GM12865 (cell line): ENCODE measurements around the gene MEGF9.

Source experiments
- DNase-seq: peaks from one replicate; pipeline ENCODE4 v3.0.0; 2010; ENCODE audit warnings: low read depth
- H3K4me3 ChIP-seq: 2 replicates; pipeline ENCODE4 v1.5.1; 2011; ENCODE audit warnings: mild to moderate bottlenecking, low read depth, low read length, control low read depth
- TF ChIP-seq, protein P1 (sequence below): IDR thresholded peaks from 2 replicates; pipeline ENCODE4 v1.5.1; 2011; ENCODE audit warnings: low read length, control low read depth, low read depth, inconsistent platforms; ENCODE audit not compliant: insufficient read depth; ENCODE audit errors: missing control alignments

MEGF9 gene

GRCh38 chr9:120668399-120668798, 45.9 kb downstream of the MEGF9 start:
- TF ChIP-seq, protein P1, sequence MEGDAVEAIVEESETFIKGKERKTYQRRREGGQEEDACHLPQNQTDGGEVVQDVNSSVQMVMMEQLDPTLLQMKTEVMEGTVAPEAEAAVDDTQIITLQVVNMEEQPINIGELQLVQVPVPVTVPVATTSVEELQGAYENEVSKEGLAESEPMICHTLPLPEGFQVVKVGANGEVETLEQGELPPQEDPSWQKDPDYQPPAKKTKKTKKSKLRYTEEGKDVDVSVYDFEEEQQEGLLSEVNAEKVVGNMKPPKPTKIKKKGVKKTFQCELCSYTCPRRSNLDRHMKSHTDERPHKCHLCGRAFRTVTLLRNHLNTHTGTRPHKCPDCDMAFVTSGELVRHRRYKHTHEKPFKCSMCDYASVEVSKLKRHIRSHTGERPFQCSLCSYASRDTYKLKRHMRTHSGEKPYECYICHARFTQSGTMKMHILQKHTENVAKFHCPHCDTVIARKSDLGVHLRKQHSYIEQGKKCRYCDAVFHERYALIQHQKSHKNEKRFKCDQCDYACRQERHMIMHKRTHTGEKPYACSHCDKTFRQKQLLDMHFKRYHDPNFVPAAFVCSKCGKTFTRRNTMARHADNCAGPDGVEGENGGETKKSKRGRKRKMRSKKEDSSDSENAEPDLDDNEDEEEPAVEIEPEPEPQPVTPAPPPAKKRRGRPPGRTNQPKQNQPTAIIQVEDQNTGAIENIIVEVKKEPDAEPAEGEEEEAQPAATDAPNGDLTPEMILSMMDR = no peak
- no peak for DNase-seq
- no peak overlapping the region for H3K4me3 ChIP-seq

DNA sequence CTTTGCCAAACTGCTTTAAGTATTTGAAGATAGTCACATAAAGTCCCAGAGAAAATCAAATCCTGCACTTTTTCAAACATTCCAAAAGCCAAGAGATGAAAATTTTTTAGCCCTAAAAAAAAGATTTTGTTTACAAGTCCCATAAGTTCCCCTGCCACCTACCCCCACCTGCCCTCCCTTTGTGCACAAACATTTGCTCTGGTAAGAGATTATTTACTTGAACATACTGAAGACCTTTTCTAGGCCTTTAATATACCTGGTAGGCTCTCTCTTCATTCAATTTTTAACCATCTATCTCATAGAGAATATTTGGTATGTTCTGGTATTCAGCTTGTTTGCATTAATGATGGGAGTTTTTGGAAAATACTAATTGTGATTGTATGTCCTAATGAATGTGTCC, 50.3 kb downstream of the MEGF9 start:
- H3K4me3 ChIP-seq = no peak overlapping the region
- no peak for DNase-seq
- TF ChIP-seq, protein P1 = no peak

DNA sequence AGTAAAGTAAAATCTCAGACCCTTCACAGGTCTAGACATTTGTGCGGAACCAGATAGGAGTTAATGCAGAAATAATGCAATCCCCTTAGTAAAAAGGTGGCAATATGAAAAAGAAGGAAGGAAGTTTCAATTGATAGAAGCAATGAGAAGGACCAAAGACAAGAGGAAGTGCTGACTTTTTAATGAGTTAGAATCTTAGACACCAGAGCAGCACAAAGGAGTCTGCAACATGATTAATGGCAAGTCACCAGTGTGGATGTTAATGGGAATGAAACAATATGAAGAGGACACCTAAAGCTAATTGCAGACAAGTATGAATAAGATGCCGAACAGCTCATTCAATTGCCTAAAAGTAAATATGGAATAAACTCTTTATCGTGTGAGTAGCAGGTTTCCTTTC, 50.9 kb downstream of the MEGF9 start:
- no peak for DNase-seq
- no peak overlapping the region for H3K4me3 ChIP-seq
- TF ChIP-seq, protein P1 = no peak

GRCh38 chr9:120662513-120662912, 51.8 kb downstream of the MEGF9 start:
- no peak for DNase-seq
- no peak overlapping the region for H3K4me3 ChIP-seq
- TF ChIP-seq, protein P1 = no peak

DNA sequence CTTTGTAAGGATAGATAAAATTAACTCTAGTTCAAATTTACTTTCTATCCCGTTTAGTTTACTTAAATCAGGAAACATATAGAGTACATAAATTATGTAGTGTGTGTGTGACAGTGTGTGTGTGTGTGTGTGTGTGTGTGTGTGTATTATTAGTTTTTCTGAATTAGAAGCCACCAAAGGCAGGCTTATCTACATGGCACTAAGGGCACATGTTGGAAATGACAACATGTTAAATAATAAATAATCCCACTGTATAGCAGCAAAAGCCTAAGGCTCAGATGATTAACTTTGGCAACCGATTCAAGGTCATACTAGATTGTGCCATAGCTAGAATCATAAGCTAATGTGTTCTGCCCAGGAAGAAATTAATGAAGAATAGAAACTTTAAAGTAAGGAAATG, 54.6 kb downstream of the MEGF9 start:
- TF ChIP-seq, protein P1 = no peak
- H3K4me3 ChIP-seq = no peak overlapping the region
- no peak for DNase-seq

GRCh38 chr9:120659209-120659608, 55.1 kb downstream of the MEGF9 start:
- no peak for DNase-seq
- TF ChIP-seq, protein P1 = no peak

DNA sequence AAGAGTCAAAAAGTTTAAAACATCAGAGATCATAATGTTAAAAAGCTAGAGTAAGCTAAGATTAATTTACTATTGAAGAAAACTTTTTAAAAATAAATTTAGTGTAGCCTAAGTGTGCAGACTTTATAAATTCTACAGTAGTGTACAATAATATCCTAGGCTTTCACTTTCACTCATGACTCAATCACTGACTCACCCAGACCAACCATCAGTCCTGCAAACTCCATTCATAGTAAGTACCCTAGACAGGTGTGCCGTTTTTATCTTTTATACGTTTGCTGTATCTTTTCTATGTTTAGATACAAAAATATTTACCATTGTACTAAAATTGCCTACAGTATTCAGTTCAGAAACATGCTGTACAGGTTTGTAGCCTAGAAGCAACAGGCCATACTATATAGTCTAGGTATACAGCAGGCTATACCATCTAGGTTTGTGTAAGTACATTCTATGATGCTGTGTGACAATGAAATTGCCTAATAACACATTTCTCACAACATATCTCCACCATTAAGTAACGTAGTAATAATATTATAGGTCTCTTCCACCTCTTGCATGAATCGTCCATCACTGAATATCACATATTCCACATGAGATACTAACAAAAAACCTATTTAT, 59.2 kb downstream of the MEGF9 start:
- DNase-seq = peak; percentile 21
- H3K4me3 ChIP-seq = no peak overlapping the region
- TF ChIP-seq, protein P1 = no peak

More at GRCh38 chr9:120659209-120659608, 55.1 kb downstream of the MEGF9 start:
- H3K4me3 ChIP-seq = no peak overlapping the region
